ENCODE results near the gene ISY1. TPM values are rescaled to one million over a fixed set of nuclear protein-coding genes. Genes with fewer than 3 reads are reported as not detected.

The ISY1 gene
- total and polyA plus RNA-seq, 2 of the 4 experiments (the other 2 are of a cell fraction) = 28.5 to 31.5 TPM

- H3K9ac ChIP-seq (ENCODE audit: low read depth, low read length) = no peak overlapping the region
- H3K56ac ChIP-seq (ENCODE audit: extremely low read depth, insufficient read depth, low read length) = no peak overlapping the region
- H3K4me3 ChIP-seq (ENCODE audit: insufficient read depth, low read depth, low read length) = no peak overlapping the region
- H3K23ac ChIP-seq (ENCODE audit: low read depth, low read length) = peak overlapping the region; percentile 10; the same call in 1 of the 2 replicates
- H4K20me1 ChIP-seq (ENCODE audit: insufficient read depth, low read length) = peaks cover 73% of the 10 kb centered on the region
- no peak overlapping the region for H2BK5ac ChIP-seq (ENCODE audit: low read depth, low read length, poor library complexity, severe bottlenecking)
- TF ChIP-seq RCOR1 (IDR thresholded peaks at IDR 0.05; ENCODE audit: insufficient replicate concordance, low read length) = no peak
- no peak for TF ChIP-seq MXI1 (IDR thresholded peaks at IDR 0.05; ENCODE audit: borderline replicate concordance, low read depth, low read length)
- no peak for TF ChIP-seq BHLHE40 (IDR thresholded peaks at IDR 0.05; ENCODE audit: low read depth, low read length)
- no peak for TF ChIP-seq POLR2A (IDR thresholded peaks at IDR 0.05; ENCODE audit: low read depth, low read length)
- no peak for TF ChIP-seq CTCF (conservative IDR thresholded peaks at IDR 0.05; ENCODE audit: low read depth, low read length)
- TF ChIP-seq, protein P1, sequence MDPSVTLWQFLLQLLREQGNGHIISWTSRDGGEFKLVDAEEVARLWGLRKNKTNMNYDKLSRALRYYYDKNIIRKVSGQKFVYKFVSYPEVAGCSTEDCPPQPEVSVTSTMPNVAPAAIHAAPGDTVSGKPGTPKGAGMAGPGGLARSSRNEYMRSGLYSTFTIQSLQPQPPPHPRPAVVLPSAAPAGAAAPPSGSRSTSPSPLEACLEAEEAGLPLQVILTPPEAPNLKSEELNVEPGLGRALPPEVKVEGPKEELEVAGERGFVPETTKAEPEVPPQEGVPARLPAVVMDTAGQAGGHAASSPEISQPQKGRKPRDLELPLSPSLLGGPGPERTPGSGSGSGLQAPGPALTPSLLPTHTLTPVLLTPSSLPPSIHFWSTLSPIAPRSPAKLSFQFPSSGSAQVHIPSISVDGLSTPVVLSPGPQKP (IDR thresholded peaks at IDR 0.05; ENCODE audit: borderline replicate concordance, low read depth, low read length) = no peak
- TF ChIP-seq FOS (IDR thresholded peaks at IDR 0.05; ENCODE audit: low read depth, low read length) = no peak
- TF ChIP-seq MAFK (IDR thresholded peaks at IDR 0.05; ENCODE audit: low read depth, low read length) = no peak
- no peak for TF ChIP-seq NFE2L2 (IDR thresholded peaks at IDR 0.05; ENCODE audit: low read depth, low read length)
- TF ChIP-seq RFX5 (IDR thresholded peaks at IDR 0.05; ENCODE audit: low read depth, low read length) = no peak
- TF ChIP-seq CEBPB (IDR thresholded peaks at IDR 0.05; ENCODE audit: low read depth, low read length) = no peak
- TF ChIP-seq RAD21 (IDR thresholded peaks at IDR 0.05; ENCODE audit: low read length) = no peak
- TF ChIP-seq CHD1 (IDR thresholded peaks at IDR 0.05; ENCODE audit: low read depth, low read length) = no peak
- TF ChIP-seq SMC3 (IDR thresholded peaks at IDR 0.05; ENCODE audit: low read depth, low read length) = no peak
- TF ChIP-seq MAZ (IDR thresholded peaks at IDR 0.05; ENCODE audit: borderline replicate concordance, low read depth, low read length) = no peak
- no peak for TF ChIP-seq USF2 (IDR thresholded peaks at IDR 0.05; ENCODE audit: low read depth, low read length)
- H3K36me3 ChIP-seq (ENCODE audit: control insufficient read depth, insufficient read depth, low read length) = peaks cover 8% of the 10 kb centered on the region
- H3K27me3 ChIP-seq (ENCODE audit: control insufficient read depth, insufficient read depth, low read length) = no peaks in the 10 kb centered on the region
- no peak overlapping the region for H3K4ac ChIP-seq (ENCODE audit: low read depth, low read length)
- H3K9me1 ChIP-seq (ENCODE audit: insufficient read depth, low read length) = no peaks in the 10 kb centered on the region
- no peak overlapping the region for H3K18ac ChIP-seq (ENCODE audit: low read depth, low read length)
- dilution Hi-C loops (cut with HindIII; ENCODE audit: low sequenced_read_pairs, unreplicated experiment) = no loop called here
- POLR2A ChIA-PET (ENCODE audit: unreplicated experiment) = no interaction called here
- CTCF ChIA-PET = interaction anchor here (1.3 kb wide), 1 partner anchor 18 kb away, joined by 4 read pairs; no protein-coding TSS in a partner anchor
- H2AK9ac ChIP-seq (replicated peaks; ENCODE audit: low read depth, low read length, poor library complexity) = no peak overlapping the region
- H3K79me1 ChIP-seq (ENCODE audit: low read depth in 1 of 2, low read length in 2 of 2) = peaks cover 8 to 26% of the 10 kb centered on the region in 2 experiments
- H2AFZ ChIP-seq (replicated peaks; ENCODE audit: low read length, poor library complexity) = no peak overlapping the region
- no CpG with 5 or more reads among the region's 1 CpG for WGBS, 2 experiments (ENCODE audit: extremely low coverage in 2 of 2, insufficient read length in 1 of 2)
- H4K8ac ChIP-seq (ENCODE audit: low read depth in 2 of 2, low read length in 2 of 2) = no peak overlapping the region
- no peak overlapping the region for H2BK120ac ChIP-seq (ENCODE audit: low read depth, low read length)
- no peaks in the 10 kb centered on the region for H3K9me3 ChIP-seq (ENCODE audit: control insufficient read depth, insufficient read depth, low read length)
- ATAC-seq (ENCODE audit: low read depth) = no peak
- H2AK5ac ChIP-seq (ENCODE audit: low read depth, low read length) = no peak overlapping the region
- no peak overlapping the region for H4K91ac ChIP-seq (ENCODE audit: insufficient read depth, low read depth, low read length)
- H3K4me1 ChIP-seq (ENCODE audit: control insufficient read depth, insufficient read depth, low read length) = peaks cover 5% of the 10 kb centered on the region
- H3K4me2 ChIP-seq (ENCODE audit: low read depth, low read length) = peak overlapping the region; percentile 35
- H2BK15ac ChIP-seq (ENCODE audit: low read depth, low read length) = no peak overlapping the region
- no peak overlapping the region for H4K5ac ChIP-seq (ENCODE audit: low read depth, low read length)
- intact Hi-C loops (cut with micrococcal nuclease) = loop anchor here (5.0 kb wide), 1 partner anchor 47 kb away; no protein-coding TSS in a partner anchor
- BruUV-seq (replicated peaks) = no TSS peak
- H2BK20ac ChIP-seq (ENCODE audit: low read depth, low read length) = no peak overlapping the region
- no peak for DNase-seq
- no peak overlapping the region for H3K14ac ChIP-seq (replicated peaks; ENCODE audit: low read depth, low read length)
- H3K27ac ChIP-seq (ENCODE audit: insufficient read depth, low read length) = peak overlapping the region; percentile 10; the same call in 1 of the 2 replicates
- in situ Hi-C loops (cut with MboI; ENCODE audit: low sequenced_read_pairs) = no loop called here
These were observed 19.6 kb upstream of the ISY1 start for GRCh38 chr3:129180461-129180860.
